HG02678 (cell line): ENCODE data around the gene FBXL19.
"Not testable (repeated sequence)": the region's sequence is repeated elsewhere in the genome, so short reads cannot be mapped to it uniquely, and the experiment has no call there.

ENCODE experiments used
- ATAC-seq: cut with Tn5 transposase; IDR thresholded peaks from one replicate; pipeline ENCODE4 v1.9.1; 2021; ENCODE audit warnings: mild to moderate bottlenecking, moderate library complexity; ENCODE audit not compliant: unreplicated experiment

The FBXL19 gene

DNA sequence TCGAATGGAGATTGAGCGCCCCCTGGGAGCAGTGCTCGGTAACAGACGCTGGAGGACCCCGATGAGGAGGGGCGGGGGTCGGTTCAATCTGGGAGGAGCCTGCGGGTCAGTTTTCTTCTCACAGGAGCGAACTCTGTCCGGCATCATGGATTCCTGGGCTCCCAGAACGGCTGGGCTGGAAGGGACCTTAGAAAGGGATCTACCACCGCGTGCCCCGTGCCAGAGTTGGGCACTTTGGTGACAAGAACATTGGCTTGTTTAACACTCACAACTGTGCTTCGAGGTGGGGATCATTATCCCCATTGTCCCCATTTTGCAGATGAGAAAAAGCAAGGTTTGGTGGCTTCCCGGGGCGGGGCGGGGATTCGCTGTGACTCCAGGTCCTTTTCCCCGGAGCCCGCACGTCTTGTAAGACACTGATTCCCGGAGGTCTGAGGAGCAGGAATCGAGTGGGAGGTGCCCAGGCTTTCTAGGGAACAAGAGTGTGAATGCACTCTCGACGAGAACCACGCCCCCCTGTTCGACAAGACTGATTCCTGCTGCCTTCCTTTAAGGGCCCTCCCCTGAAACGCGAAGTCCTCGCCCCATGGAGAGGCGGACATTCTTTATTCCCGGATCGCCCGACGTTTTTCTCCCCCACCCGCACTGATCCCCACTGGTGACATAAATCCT is 1.5 kb upstream of the FBXL19 start:
- no peak for ATAC-seq

GRCh38 chr16:30922420-30922959 is 882 bp upstream of the FBXL19 start:
- peak; percentile 68 for ATAC-seq

DNA sequence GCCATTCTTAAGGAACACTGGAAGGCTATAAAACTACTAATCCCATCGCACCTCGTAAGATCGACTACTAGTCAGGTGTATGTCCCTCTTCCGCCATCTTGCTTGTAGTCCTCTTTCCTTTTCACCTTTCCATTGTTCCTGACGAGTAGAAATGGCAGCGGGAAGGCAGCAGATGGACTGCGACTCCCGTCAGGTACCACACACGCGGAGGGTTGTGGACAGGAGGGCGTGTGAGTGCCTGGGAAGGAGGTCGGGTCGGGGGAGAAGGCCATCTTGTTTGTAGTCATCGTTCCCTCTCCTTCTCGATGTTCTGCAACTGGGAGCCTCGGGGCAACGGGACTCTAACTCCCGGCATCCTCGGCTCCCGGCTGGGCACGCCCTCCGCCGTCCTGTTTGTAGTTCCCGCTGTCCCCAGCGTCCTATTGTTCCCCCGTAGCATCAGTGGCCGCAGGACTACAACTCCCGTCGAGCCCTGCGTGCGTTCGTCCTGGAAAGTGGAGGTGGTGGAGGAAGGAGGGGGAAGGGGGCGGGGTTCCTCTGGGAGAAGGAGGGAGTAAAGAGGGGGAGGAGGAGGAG is 324 bp upstream of the FBXL19 start:
- ATAC-seq, result peak; percentile 69

DNA sequence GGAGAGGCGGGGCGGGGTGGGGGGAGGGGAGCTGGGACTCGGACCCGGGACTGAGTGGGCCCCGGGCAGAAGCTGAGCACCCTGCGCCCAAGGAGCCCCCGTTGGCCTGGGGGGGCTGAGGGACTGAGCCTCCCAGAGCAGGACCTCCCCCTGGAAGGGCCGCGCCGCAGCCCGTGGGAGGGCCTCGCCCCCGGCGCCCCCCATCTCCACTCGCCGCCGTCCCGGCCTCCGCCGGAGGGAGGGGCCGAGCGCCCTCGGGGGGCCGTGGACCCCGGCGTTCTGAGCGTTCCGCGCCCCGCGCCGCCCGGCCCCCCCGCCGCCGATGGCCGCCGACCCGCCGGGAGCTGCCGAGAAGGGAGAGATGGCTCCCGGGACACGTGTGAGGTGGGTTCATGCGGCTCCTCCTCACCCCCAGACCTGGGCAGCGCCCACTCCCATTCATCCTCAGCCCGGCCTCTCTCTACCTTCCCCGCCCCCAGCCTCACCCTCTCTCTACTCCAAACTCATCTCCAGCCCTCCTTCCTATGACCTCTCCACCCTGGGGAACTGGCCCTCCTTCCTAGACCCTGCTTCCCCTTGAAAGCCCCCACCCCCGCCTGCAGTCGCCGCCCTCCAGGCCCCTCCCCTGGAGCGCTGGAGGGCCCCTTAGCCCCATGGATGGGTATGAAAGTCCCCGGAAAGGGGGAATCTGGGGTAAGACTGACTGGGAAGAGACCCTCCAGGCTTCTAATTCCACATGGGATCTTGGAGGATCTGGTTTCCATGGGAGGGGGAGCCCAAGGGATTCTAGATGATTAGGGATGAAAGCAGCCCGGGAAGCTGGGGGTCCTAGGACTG is 922 bp downstream of the FBXL19 start:
- ATAC-seq, result no peak

GRCh38 chr16:30924913-30925631 is 1.7 kb downstream of the FBXL19 start:
- no peak for ATAC-seq

GRCh38 chr16:30925632-30925987 is 2.2 kb downstream of the FBXL19 start:
- no peak for ATAC-seq

DNA sequence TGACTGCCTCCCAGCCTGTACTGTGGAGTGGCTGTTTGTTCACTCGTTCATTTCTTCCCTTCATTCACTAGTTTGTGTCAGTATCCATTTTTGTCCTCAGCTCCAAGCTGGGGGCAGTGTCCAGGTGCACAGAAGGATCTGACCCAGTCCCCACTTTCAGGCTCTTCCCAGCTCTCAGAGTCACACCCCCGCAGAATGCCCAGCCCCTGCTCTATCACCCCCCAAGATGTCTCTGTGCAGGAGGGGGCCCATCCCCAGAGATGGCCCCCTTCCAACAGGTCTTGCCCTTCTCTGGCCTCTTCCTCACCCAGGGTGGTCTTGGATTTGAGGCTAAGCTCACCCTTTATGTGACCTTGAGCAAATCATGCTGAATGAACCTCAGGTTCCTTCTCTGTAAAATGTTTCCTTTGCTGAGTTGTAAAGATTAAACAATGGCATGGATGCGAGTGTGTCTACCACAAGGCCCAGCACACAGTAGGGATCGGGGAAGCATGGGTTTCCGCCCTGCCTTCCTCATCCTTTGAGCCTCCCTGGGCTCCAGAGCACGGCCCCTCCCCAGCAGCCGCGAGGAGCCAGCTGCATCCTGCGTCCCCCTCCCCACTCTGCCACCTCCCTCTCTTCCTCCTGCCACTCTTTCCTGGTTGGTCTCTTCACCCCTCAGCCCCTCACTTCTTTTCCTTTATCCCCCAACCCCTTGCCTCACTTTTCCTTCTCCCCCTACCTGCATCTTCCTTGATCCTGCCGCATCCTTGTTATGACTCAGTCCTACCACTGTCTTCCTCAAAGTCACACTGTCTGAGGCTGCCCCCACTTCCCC is 2.8 kb downstream of the FBXL19 start:
- no peak for ATAC-seq

GRCh38 chr16:30926937-30927788 is 3.8 kb downstream of the FBXL19 start:
- no peak for ATAC-seq

GRCh38 chr16:30927789-30928378 is 4.5 kb downstream of the FBXL19 start:
- no peak for ATAC-seq

DNA sequence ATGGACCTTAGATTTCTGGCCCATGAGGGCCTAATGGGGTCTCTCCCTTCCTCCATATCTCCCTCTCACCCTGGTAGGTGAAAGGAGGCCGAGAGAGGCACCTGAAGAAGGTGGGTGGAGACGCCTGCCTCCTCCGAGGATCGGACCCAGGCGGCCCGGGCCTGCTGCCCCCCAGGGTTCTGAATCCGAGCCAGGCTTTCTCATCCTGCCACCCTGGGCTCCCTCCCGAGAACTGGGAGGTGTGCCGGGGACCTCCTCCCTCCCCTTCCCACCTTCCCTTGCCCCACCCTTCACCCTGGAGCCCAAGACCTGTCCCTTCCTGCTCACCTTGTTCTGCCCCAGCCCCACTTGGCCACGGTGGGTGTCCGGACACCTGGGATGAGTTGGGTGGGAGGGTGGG is 5.0 kb downstream of the FBXL19 start:
- ATAC-seq, result no peak

DNA sequence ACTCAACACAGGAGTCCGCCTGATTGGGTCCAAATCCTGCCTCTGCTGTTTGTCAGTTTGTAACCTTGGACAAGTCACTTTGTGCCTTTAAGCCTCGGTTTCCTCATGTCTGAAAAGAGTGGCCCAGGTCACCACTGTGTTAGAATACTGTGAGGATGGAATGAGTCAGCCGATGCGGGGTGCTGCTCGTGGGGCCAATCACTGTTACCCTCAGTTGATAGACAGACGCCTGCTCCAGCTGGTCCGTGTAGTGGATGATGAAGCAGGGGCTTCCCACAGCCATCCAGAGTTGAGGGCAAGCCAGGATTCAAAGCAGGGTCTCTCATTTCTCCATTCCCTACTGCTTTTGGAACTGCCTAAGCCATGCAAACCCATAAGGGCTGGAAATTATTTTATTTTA is 5.8 kb downstream of the FBXL19 start:
- no peak for ATAC-seq

DNA sequence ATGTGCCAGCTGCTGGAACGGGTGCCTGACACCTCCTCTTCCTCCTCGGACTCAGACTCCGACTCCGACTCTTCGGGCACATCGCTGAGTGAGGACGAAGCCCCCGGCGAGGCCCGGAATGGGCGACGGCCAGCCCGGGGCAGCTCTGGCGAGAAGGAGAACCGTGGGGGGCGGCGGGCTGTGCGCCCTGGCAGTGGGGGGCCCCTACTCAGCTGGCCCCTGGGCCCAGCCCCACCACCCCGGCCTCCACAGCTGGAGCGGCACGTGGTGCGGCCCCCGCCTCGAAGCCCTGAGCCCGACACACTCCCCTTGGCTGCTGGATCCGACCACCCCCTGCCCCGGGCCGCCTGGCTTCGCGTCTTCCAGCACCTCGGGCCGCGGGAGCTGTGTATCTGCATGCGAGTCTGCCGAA is 6.8 kb downstream of the FBXL19 start:
- ATAC-seq, result no peak

DNA sequence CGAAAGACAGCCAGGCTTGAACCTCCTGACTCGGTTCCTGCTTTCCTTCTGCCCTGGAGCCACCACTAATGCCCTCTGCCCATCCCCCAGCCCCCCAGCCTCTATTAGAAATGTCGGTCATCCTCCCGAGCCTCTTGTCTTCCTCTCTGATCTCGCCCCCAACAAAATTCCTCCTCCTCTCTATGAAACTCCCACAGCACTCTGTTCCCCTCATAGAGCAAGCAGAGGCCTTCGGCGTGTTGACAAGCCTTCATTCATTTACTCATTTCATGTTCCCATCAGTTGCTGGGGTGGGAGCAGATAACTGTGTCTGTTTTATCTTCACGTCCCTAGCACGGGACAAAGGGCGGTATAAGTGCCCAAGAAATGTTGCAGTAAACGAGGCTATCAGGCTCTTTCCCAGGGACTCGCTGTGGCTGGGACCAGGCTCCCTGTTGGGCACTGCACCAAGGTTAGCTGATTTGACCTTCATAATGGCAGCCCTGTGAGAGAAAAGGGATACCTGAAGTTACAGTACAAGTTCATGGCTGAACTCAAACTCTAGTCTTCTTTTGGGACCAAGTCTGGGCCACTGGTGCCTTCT is 7.8 kb downstream of the FBXL19 start:
- no peak for ATAC-seq

DNA sequence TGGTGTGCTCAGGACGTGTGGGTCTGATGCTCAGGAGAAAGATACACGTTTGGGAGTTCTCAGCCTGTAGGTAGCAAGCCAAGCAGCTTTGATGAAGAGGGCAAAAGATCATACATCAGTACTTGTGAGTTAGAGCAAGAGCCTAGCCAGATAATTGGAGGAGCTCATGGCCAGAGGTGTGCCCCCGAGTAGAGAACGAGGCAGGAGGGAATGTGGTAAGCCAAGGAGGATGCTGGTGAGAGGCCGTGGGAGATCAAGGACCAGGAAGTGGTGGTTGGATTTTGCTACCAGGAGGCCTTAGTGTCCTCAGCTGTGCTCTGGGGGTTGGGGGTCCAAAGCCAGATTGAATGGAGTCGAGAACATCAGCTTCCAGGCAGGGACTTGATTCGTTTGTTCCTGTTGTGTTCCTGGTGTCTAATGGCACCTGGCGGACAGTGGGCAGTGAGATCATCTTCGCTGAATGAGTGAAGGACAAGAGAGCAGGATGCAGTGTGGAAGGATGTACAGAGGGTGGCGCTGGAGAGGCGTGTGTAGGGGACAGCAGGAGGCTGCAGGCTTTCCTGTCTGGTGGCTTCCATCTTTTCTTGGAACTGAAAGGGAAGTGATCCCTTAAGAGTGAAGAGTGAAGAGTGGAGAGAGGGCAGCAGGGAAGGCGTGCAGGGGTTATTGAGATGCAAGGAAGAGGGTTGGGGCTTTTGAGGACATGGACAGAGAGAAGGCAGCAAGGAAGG is 11.6 kb downstream of the FBXL19 start:
- ATAC-seq, result no peak

DNA sequence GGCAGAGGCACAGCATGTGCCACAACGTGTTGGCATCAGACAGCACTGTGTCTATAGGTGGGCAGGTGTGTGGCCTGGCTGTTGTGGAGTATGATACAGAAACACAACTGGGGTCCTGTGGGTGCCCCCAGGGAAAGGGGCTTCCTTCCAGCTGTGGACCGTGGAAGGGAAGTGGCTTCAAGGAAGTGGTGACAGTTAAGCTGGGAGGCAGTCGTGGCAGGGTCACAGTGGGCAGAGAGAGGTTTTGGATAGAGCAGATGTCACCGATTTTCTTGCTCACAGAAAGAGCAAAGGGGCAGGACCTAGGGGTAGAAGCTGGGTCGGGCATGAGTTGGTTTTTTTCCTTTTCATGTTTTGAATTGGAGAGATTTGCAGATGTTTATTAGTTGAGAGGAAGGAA is 14.3 kb downstream of the FBXL19 start:
- ATAC-seq, result no peak

GRCh38 chr16:30939571-30939970 is 16.2 kb downstream of the FBXL19 start:
- ATAC-seq, result not testable (repeated sequence)

- peak; percentile 93 for ATAC-seq
Measured at GRCh38 chr16:30941600-30942425, 18.4 kb downstream of the FBXL19 start.
